Measurements from ENCODE around the gene LLGL2. TPM values are rescaled to one million over a fixed set of nuclear protein-coding genes. Genes with fewer than 3 reads are reported as not detected.

Gene LLGL2
- total RNA-seq, 5 donors from 2014 or later (not counting 1 experiment from before 2014, with no cell fraction given): 31.2 to 75.7 (median 53.4) TPM

DNA sequence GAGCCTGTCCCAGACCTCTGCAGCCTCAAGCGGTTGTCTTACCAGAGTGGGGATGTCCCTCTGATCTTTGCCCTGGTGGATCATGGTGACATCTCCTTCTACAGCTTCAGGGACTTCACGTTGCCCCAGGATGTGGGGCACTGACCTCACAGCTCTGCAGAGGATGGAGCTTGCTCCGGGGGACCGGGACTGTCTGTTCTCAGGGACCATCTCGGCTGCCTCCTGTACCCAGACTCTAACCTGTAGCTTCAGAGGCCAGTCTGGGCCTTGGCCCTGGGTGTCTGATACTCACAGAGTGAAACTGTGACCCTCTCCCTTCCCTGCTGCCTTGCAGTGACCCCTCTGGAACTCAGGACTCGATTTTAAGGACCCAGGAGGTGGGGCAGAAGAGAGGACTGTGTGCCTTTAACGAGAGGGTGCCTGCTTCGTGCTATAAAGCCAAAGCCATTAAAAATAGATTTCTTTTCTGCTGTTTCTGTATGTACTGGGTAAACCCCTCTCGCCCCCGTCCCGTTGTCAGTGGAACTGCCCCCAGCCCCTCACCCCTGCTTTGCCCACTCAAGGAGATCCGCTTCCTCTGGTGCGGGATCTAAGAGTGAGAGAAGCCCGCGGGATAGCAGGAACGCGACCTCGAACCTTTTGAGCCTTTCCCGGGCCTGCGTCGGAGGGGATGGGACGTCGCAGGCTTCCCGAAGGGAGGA, 1.1 kb upstream of the LLGL2 start:
- ATAC-seq (replicated peaks in 1 of 4): no peak
- H3K27me3 Mint-ChIP-seq: no peaks in the 10 kb centered on the region
- H3K4me3 Mint-ChIP-seq: peak overlapping the region; percentile 58 to 76 (median 68)
- DNase-seq: peak in 1 of 35 experiments; percentile 10
- no peaks in the 10 kb centered on the region for H3K9me3 ChIP-seq
- 37% methylated on average over 18 of the region's 24 CpGs for WGBS (ENCODE audit: insufficient coverage)
- H3K36me3 ChIP-seq (ENCODE audit: control insufficient read depth in 2 of 2, extremely low read depth in 1 of 2, insufficient read depth in 1 of 2, low read length in 1 of 2): peaks cover 9 to 40% of the 10 kb centered on the region in 2 donors
- POLR2A ChIA-PET: interaction anchor here (0.5 to 0.7 kb wide), 2 partner anchors 395 to 830 kb away, joined by 3 to 4 read pairs; no protein-coding TSS in a partner anchor
- CTCF ChIA-PET: interaction anchor here (0.5 to 1.3 kb wide), 2 partner anchors 8 to 99 kb away, joined by 3 to 17 read pairs; partner anchors contain the start of gene TSEN54 (in 1 of the 2)
- peaks cover 0 to 5% of the 10 kb centered on the region in 2 experiments for H3K27me3 ChIP-seq (replicated peaks in 1 of 2; ENCODE audit: control insufficient read depth in 2 of 2, extremely low read depth in 1 of 2, insufficient read depth in 2 of 2, low read length in 1 of 2)
- H3K4me1 ChIP-seq (ENCODE audit: control insufficient read depth in 1 of 2, extremely low read depth in 1 of 2, insufficient read depth in 2 of 2, low read length in 2 of 2): peaks cover 6 to 37% of the 10 kb centered on the region in 2 experiments
- H3K4me3 ChIP-seq (ENCODE audit: control insufficient read depth in 1 of 2, extremely low read depth in 1 of 2, low read length in 1 of 2): peak overlapping the region; percentile 41 to 73
- H3K9me3 Mint-ChIP-seq: no peaks in the 10 kb centered on the region
- no peak overlapping the region for H3K27ac ChIP-seq (ENCODE audit: low read length)
- H3K27ac Mint-ChIP-seq: peak overlapping the region; percentile 49 to 68
- H3K36me3 Mint-ChIP-seq: peaks cover 16% of the 10 kb centered on the region
- peaks cover 10 to 18% (median 13%) of the 10 kb centered on the region in 3 donors for H3K4me1 Mint-ChIP-seq

DNA sequence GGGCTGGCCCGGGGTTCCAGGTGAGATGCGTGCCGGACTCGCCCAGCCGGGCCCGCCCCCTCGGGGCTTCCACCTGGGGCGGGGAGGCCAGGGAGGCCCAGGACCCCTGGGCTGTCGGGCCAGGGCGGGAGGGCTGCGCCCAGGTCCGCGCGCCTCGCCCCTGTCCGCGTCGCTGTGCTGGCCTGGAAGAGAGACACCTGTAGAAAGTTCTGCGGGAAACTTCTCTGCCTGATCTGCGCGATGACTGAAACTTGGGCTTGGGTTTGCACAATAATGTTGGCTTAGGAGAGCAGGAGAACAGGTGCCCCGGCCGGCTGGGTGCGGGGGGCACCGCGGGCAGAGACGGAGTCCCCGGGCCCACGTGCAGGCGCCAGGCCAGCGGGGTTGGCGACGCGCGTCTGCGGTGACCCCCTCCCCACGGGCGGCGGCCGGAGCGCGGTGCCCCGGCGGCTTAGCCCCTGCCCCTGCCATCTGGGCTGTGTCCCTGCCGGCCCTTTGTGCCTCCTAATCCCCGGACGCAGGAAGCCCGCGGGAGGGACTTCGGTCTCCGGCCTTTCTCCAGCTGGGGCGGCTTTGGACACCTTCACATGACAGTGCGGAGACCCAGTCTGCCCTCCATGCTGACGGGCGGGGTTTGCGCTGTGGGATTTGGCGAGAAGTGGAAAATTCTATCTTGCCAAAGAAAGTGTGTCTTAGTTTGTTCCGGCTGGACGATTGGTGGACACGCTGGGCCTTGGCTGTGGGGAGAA, 483 bp downstream of the LLGL2 start:
- H3K4me1 Mint-ChIP-seq: peaks cover 14 to 15% (median 14%) of the 10 kb centered on the region in 3 donors
- H3K9me3 Mint-ChIP-seq: no peaks in the 10 kb centered on the region
- H3K27me3 Mint-ChIP-seq: no peaks in the 10 kb centered on the region
- no peaks in the 10 kb centered on the region for H3K9me3 ChIP-seq
- peak overlapping the region; percentile 54 to 67 for H3K4me3 ChIP-seq (ENCODE audit: control insufficient read depth in 1 of 2, extremely low read depth in 1 of 2, low read length in 1 of 2)
- DNase-seq (peak in 3 of 35 experiments; percentile 10 to 40 (median 22)), ATAC-seq (replicated peaks in 1 of 4) (peak in 1 of 4 experiments; percentile 3)
- peak overlapping the region in 1 of 2 donors; percentile 28 for H3K27ac Mint-ChIP-seq
- 8% methylated on average over 58 of the region's 60 CpGs for WGBS (ENCODE audit: insufficient coverage)
- H3K27me3 ChIP-seq (replicated peaks in 1 of 2; ENCODE audit: control insufficient read depth in 2 of 2, extremely low read depth in 1 of 2, insufficient read depth in 2 of 2, low read length in 1 of 2): peaks cover 0 to 5% of the 10 kb centered on the region in 2 experiments
- H3K36me3 Mint-ChIP-seq: peaks cover 12% of the 10 kb centered on the region
- H3K4me3 Mint-ChIP-seq: peak overlapping the region; percentile 74 to 79 (median 76)
- CTCF ChIA-PET: interaction anchor here (0.5 to 1.4 kb wide), 3 partner anchors 10 to 342 kb away, joined by 3 to 17 read pairs (median 5); partner anchors contain the start of gene TSEN54 (in 1 of the 2)
- peaks cover 4 to 30% of the 10 kb centered on the region in 2 donors for H3K36me3 ChIP-seq (ENCODE audit: control insufficient read depth in 2 of 2, extremely low read depth in 1 of 2, insufficient read depth in 1 of 2, low read length in 1 of 2)
- no peak overlapping the region for H3K27ac ChIP-seq (ENCODE audit: low read length)
- POLR2A ChIA-PET: interaction anchor here in 1 of 2 donors (0.6 kb wide), 1 partner anchor 14 kb away, joined by 3 read pairs; no protein-coding TSS in a partner anchor
- H3K4me1 ChIP-seq (ENCODE audit: control insufficient read depth in 1 of 2, extremely low read depth in 1 of 2, insufficient read depth in 2 of 2, low read length in 2 of 2): peaks cover 6 to 33% of the 10 kb centered on the region in 2 experiments

DNA sequence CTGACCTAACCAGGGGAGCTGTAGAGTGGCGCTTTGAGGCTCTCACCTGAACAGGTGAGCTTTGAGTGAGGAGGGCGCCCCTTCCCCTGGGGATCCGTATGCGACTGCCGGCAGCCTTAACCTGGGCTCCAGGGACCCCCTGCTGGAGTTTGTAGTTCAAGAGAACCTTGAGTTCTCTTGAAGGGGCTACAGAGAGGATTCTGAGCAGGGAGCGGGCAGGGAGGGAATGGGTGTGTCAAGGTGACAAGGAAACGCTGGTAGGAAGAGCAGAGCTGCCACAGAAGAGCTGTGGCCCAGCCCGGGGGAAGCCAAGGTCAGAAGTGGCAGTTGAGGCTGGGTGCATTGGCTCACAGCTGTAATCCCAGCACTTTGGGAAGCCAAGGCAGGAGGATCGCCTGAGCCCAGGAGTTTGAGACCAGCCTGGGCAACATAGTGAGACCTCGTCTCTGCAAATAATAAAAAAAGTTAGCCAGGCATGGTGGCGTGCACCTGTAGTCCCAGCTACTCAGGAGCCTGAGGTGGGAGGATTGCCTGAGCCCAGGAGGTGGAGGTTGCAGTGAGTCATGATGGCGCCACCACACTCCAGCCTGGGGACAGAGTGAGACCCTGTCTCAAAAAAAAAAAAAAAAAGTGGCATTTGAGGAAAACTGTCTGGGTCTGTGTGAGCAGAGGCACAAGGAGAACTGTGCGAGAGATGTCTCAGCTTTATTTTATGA, 1.2 kb downstream of the LLGL2 start:
- Histone ChIP-seq H3K4me1 (ENCODE audit: control insufficient read depth in 1 of 2, extremely low read depth in 1 of 2, insufficient read depth in 2 of 2, low read length in 2 of 2) (peaks cover 6 to 37% of the 10 kb centered on the region in 2 experiments), H3K36me3 (ENCODE audit: control insufficient read depth in 2 of 2, extremely low read depth in 1 of 2, insufficient read depth in 1 of 2, low read length in 1 of 2) (peaks cover 5 to 23% of the 10 kb centered on the region in 2 donors), H3K27me3 (replicated peaks in 1 of 2; ENCODE audit: control insufficient read depth in 2 of 2, extremely low read depth in 1 of 2, insufficient read depth in 2 of 2, low read length in 1 of 2) (peaks cover 0 to 5% of the 10 kb centered on the region in 2 experiments), H3K9me3 (no peaks in the 10 kb centered on the region), H3K4me3 (ENCODE audit: control insufficient read depth in 1 of 2, extremely low read depth in 1 of 2, low read length in 1 of 2) (peak overlapping the region; percentile 54 to 67), H3K27ac (ENCODE audit: low read length) (no peak overlapping the region)
- peaks cover 7% of the 10 kb centered on the region for H3K36me3 Mint-ChIP-seq
- peaks cover 14 to 15% (median 14%) of the 10 kb centered on the region in 3 donors for H3K4me1 Mint-ChIP-seq
- H3K4me3 Mint-ChIP-seq: peak overlapping the region; percentile 74 to 79 (median 76)
- no peaks in the 10 kb centered on the region for H3K9me3 Mint-ChIP-seq
- ATAC-seq (replicated peaks in 1 of 4): no peak
- POLR2A ChIA-PET: interaction anchor here (0.6 to 0.7 kb wide), 3 partner anchors 15 to 1878 kb away, joined by 3 to 7 read pairs (median 3); no protein-coding TSS in a partner anchor
- DNase-seq: peak in 2 of 35 experiments; percentile 18 to 22
- 78% methylated on average over 12 of the region's 13 CpGs for WGBS (ENCODE audit: insufficient coverage)
- H3K27ac Mint-ChIP-seq: peak overlapping the region in 1 of 2 donors; percentile 28
- no peaks in the 10 kb centered on the region for H3K27me3 Mint-ChIP-seq
- CTCF ChIA-PET: interaction anchor here (0.5 to 1.4 kb wide), 2 partner anchors 227 to 343 kb away, joined by 3 to 5 read pairs; no protein-coding TSS in a partner anchor

DNA sequence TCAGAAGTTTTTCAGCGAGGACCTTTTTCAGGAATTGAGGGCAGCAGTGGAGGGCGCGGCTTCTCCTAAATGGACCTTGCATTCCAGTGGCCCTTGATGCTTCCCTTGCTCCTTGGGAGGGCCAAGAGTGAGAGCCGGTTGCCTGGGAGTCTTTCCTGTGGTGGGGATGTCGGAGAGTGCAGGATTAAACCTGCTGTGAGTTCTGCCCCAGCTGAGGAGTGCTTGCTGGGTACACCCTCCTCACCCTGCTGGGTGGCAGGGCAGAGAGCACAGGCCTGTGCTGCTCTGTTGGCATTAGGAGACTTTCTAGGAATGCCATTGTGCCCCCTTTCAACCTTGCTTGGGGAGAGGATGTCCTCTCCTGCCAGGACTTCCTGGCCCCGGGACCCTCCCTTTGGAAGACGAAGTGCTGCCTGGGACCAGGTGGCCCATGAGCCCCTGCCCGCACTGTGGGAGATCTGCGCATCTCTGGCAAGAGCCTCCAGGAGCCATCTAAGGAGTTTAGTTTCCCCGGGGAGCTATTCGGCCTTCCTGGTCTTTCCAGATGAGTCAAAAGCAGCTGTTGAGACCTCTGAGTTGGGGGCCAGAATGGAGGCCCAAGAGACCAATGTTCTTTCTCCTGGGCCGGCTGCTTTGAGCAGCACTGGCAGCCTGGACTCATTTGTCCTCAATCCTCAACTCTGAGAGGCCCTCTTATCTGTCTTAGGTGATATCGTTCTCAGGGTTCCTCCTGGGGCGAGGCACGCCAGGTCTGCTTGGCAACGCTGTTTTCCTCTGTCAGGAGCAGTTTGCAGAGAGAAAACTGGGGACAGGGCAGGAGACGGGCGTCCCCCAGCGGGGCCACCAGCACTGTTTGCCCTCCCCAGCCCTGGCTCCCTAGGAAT, 5.6 kb downstream of the LLGL2 start:
- WGBS (ENCODE audit: insufficient coverage): 94% methylated on average over 16 of the region's 19 CpGs
- Histone ChIP-seq H3K4me3 (ENCODE audit: control insufficient read depth in 1 of 2, extremely low read depth in 1 of 2, low read length in 1 of 2) (no peak overlapping the region), H3K36me3 (ENCODE audit: control insufficient read depth in 2 of 2, extremely low read depth in 1 of 2, insufficient read depth in 1 of 2, low read length in 1 of 2) (peaks cover 8 to 12% of the 10 kb centered on the region in 2 donors), H3K27ac (ENCODE audit: low read length) (no peak overlapping the region), H3K27me3 (replicated peaks in 1 of 2; ENCODE audit: control insufficient read depth in 2 of 2, extremely low read depth in 1 of 2, insufficient read depth in 2 of 2, low read length in 1 of 2) (peaks cover 0 to 7% of the 10 kb centered on the region in 2 experiments), H3K4me1 (ENCODE audit: control insufficient read depth in 1 of 2, extremely low read depth in 1 of 2, insufficient read depth in 2 of 2, low read length in 2 of 2) (peaks cover 12 to 46% of the 10 kb centered on the region in 2 experiments), H3K9me3 (no peaks in the 10 kb centered on the region)
- ChIA-PET CTCF (no interaction called here), POLR2A (interaction anchor here in 1 of 2 donors (0.5 kb wide), 2 partner anchors 12 to 52 kb away, joined by 3 read pairs; no protein-coding TSS in a partner anchor)
- Mint-ChIP-seq H3K27ac (no peak overlapping the region), H3K36me3 (no peaks in the 10 kb centered on the region), H3K4me3 (no peak overlapping the region), H3K9me3 (no peaks in the 10 kb centered on the region), H3K4me1 (peaks cover 36 to 38% (median 36%) of the 10 kb centered on the region in 3 donors), H3K27me3 (no peaks in the 10 kb centered on the region)
- no peak for DNase-seq
- no peak for ATAC-seq (replicated peaks in 1 of 4)

DNA sequence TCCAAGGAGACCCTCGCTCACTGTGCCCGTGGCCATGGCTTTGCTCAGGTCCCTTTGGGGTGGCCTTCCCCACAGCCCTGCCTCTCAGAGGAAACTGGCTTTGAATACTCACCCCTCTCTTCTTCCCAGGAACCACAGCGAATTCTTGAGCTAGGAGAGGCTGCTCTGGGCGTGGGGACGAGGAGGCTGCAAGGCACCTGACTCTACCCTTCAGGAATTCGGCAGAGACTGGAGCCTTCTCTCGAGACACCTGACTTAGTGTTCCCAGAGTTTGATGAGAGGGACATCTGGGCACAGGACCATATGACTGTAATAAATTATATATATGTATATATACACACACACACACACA, 6.2 kb downstream of the LLGL2 start:
- Histone ChIP-seq H3K36me3 (ENCODE audit: control insufficient read depth in 2 of 2, extremely low read depth in 1 of 2, insufficient read depth in 1 of 2, low read length in 1 of 2) (peaks cover 8 to 12% of the 10 kb centered on the region in 2 donors), H3K27me3 (replicated peaks in 1 of 2; ENCODE audit: control insufficient read depth in 2 of 2, extremely low read depth in 1 of 2, insufficient read depth in 2 of 2, low read length in 1 of 2) (peaks cover 0 to 2% of the 10 kb centered on the region in 2 experiments), H3K4me3 (ENCODE audit: control insufficient read depth in 1 of 2, extremely low read depth in 1 of 2, low read length in 1 of 2) (no peak overlapping the region), H3K4me1 (ENCODE audit: control insufficient read depth in 1 of 2, extremely low read depth in 1 of 2, insufficient read depth in 2 of 2, low read length in 2 of 2) (peaks cover 10 to 44% of the 10 kb centered on the region in 2 experiments), H3K27ac (ENCODE audit: low read length) (no peak overlapping the region), H3K9me3 (no peaks in the 10 kb centered on the region)
- peaks cover 30 to 34% (median 34%) of the 10 kb centered on the region in 3 donors for H3K4me1 Mint-ChIP-seq
- H3K27ac Mint-ChIP-seq: no peak overlapping the region
- DNase-seq: no peak
- CTCF ChIA-PET: no interaction called here
- H3K9me3 Mint-ChIP-seq: no peaks in the 10 kb centered on the region
- no peak overlapping the region for H3K4me3 Mint-ChIP-seq
- 85% methylated on average over 2 of the region's 7 CpGs for WGBS (ENCODE audit: insufficient coverage)
- POLR2A ChIA-PET: no interaction called here
- ATAC-seq (replicated peaks in 1 of 4): no peak
- H3K27me3 Mint-ChIP-seq: no peaks in the 10 kb centered on the region
- no peaks in the 10 kb centered on the region for H3K36me3 Mint-ChIP-seq

Data from T-cell (primary cell).